DMS53 treated with DMSO at 0.1 percent for 48 hours (cell line): ENCODE data around the gene IMMP2L.
"Not testable (repeated sequence)": the region's sequence is repeated elsewhere in the genome, so short reads cannot be mapped to it uniquely, and the experiment has no call there.

Source experiments
- DNase-seq: peaks from one replicate; lab custom pipeline; 2025; ENCODE audit not compliant: unreplicated experiment; lab: John Stamatoyannopoulos, UW

Gene IMMP2L

DNA sequence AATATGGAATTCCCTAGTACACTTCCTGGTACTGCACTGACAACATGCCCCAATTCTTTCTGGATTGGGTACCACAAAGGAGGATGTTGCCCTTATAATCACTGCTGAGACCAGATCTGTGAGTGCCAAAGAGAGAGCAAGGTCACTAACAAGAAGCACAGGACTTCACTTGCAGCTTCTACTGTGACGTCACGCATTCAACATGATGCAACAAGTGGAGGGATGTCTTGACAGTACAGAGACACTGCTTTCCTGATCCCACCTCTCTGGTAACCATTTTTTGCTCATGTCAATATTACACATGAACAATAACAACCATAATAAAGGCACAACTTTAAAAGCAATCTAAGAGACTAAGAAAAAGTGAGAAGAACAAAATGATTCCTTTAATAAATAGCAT, 885.5 kb downstream of the IMMP2L start:
- DNase-seq, result no peak

DNA sequence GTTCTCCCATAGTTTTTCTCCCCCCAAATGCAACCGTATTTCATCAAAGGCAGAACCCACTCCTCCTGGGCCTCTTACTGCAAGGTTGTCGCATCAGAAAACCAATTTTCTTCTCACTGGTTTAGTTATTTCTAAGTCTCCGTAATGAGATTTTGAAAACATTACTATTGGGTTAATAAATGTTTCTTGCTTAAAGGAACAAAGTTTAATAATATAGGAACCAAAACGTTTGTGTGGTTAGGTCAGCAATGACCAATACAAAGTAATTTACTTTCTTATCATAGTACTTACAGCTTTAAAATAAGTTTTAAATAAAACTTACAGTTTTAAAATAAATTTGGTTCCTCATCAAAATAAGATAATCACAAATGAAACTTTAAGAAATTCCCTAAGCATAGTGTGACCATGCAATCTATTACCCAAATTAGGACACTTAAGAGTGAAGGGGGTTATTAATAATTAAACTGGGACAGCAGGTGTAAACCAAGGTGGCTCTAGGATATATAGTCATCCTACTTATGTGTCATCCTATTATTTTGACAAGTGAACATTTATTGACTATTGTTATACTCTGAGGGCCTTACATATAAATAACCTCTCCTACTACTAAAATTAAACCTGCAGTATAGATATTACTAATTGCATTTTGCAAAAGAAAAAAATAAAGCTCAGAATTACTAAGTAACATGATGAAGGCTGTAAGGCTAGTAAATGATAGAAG, 886.7 kb downstream of the IMMP2L start:
- peak; percentile 40 for DNase-seq

DNA sequence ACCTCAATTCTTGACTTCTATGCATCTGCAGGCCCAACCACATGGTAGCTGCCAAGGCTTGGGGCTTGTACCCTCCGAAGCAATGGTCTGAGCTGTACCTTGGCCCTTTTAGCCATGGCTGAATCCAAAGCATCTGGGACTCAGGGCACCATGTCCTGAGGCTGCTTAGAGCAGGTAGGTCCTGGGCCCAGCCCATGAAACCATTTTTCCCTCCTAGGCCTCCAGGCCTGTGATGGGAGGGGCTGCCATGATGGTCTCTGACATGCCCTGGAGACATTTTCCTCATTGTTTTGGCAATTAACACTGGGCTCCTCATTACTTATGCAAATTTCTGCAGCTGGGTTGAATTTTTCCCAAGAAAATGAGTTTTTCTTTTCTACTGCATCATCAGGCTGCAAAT, 889.1 kb downstream of the IMMP2L start:
- DNase-seq, result no peak

DNA sequence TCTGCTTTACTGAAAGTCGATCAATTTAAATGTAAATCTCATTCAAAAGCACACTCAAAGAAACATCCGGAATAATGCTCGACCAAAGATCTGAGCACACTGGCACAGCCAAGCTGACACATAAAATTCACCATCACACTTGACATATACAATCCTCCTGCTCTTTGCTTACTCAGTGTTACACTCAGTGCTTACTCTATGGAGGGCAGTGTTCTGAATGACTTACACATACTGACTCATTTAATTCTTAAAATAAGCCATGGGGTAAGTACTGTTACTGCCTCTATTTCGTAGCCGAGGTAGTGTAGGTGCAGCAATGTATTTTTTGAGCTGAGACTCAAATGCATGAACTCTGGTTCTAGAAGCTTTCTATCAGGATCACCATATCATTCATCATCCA, 892.9 kb downstream of the IMMP2L start:
- no peak for DNase-seq

DNA sequence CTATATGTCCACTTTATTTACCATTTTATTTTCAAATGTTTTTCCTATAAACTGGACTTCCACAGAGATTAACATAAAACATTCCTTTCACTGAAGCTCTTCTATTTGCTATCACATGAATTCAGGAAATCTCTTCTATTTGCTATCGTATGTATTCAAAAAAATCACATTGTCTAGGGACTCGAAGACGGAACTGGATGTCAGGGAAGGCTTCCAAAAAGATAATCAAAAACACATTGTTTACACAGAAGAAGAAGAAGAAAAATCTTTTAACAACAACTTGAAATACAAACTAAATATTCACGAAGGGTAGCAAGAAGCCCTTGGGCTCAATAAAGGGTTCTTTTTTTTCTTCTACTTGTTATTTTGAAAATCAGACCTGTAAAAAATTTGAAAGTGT, 897.5 kb downstream of the IMMP2L start:
- DNase-seq, result no peak

DNA sequence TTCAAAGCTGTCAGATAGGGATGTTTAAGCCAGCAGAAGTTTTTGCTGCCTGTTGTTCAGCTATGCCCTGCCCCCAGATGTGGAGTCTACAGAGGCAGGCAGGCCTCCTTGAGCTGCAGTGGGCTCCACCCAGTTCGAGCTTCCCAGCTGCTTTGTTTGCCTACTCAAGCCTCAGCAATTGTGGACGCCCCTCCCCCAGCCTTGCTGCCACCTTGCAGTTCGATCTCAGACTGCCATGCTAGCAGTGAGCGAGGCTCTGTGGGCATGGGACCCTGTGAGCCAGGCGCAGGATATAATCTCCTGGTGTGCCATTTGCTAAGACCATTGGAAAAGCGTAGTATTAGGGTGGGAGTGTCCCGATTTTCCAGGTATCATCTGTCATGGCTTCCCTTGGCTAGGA, 901.7 kb downstream of the IMMP2L start:
- DNase-seq, result not testable (repeated sequence)

DNA sequence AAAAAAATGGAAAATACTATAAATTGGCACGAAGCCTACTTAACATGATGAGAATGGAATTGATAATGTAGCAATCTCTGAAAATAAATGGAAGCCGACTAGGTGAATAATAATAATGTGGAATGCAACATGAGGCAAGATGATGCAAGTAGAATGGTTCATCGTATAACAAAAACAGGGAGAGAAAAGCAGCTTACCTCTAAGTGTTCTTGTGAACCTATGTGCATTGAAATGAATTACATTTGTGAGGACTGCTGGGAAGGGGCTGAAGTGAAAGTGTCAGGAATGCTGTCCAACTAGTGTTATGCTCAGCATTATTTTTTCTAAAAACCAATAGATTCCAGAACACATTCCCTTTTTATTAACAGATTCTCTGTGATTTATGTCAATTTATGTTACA, 912.0 kb downstream of the IMMP2L start:
- DNase-seq, result no peak

DNA sequence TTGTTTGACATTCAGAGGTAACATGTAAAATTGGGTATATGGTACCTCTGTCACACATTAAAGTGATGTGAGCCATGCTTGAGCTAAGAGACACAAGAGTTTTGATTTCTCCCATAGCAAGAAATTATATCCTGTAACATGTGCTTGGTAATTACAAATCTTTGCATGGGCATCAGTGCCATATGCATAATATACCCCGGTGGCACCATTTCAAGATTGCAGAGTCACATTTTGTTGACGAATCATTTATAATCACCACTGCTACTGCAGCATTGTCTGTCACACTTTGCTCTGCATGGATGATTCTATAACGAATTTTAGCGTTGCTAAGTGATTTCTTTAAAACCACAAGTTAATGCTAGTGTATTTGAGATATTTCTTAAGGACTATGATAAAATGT, 915.0 kb downstream of the IMMP2L start:
- DNase-seq, result no peak

DNA sequence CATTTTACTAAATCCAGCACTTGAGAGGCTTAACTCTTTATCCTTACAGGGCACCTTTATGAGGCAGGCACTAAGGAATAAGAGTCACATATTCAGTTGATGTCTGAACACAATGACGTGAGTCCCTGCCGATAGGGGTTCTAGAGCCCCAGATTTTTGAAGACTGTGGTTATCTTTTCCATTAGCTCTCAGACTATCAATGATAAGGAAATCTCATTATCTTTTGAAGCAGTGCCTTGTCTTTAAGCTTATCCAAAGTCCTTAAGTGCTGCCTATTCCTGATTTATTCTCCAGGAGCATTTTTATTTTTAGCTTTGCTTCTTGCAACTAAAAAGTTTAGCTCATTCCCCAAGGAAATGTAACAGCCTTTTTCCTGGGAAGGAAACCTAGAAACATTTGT, 915.5 kb downstream of the IMMP2L start:
- DNase-seq, result no peak

DNA sequence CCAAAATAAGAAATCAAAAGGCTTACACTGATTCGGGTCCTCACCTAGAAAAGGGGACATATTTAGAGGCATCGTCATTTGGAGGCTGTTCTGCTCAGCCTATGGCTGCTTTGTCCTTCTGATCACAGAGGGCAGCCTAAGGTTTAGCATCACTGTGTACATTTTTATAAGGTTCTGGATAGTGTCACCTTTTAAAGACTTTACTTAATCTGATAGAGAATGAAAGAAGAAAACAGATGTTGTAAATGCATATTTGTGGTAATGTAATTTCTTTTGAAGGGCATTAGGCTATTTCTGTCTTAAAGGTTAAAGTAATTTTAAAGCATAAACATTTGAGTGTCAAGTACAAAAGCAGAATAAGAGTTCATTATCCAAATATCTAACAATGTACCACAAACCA, 916.7 kb downstream of the IMMP2L start:
- DNase-seq, result no peak

DNA sequence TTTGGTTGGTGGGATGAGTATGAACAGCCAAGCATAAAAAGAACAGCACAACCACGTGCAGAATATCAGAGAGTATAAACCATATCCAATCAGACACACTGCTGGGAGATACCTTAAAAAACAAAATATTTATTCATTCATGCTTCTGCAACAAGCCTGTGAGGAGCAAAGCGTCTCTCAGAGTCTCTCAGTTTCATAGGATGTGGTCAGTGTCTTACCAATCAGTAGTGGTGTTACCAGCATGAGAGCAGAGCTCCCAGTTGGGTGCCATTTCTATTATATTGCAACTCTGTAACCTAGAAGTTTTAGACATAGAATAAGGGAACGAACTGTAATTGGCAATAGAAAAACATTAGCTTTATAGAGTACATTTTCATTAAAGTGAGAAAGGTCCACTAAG, 917.2 kb downstream of the IMMP2L start:
- DNase-seq, result no peak

DNA sequence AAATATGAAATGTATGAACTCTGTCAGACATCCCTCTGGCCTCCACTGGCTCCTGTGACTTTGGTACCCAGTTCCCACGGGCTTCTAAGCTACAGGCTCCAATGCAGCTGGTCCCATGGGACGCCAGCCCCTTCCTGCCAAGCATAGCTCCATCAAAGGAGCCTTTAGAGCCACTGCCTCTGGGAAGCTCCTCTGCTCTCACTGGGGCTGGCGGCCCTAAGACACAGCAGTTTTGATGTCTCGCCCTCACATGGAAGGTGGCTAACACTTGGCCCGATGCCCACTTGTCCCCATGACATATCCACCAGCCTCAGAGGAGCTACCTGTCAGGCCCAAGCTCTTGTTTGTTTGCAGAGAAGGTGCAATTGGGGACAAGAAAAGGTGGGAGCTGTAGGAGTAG, 925.0 kb downstream of the IMMP2L start:
- no peak for DNase-seq

DNA sequence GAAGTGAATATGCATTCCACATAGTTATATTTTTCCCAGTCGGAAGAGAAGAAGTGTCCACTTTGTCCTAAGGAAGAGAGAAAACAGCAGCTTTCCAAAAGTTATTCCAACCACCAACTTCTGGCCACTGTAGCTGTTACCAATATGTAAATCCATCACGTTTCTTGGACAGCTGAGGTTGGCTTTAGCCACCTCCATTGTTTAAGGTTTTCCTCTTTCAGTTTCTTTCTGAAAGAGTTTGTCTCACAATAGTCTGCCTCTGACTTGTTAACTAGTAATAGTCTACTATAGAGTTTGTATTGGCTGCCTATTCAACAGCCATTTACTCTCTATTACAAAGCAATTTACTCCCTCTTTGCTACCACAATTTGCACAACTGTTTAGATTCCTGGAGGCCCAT, 929.0 kb downstream of the IMMP2L start:
- DNase-seq, result no peak

DNA sequence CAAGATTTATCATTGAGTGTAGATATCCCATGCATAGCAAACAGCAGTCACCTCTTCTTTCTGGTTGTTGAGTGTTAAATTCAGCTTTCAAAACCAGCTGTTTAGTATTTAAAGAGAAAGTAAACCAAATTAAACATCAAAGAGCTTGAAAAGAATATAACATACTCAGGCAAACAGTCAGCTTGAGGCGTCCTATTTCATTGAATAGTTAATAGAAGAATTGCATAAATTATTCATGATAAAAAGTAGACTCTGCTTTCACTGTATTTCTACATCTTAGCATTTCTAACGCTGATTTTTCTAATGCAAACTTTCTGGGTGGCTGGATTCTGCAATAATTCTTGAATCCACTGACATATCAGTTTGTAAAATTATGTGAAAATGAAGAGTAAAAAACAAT, 935.9 kb downstream of the IMMP2L start:
- no peak for DNase-seq

DNA sequence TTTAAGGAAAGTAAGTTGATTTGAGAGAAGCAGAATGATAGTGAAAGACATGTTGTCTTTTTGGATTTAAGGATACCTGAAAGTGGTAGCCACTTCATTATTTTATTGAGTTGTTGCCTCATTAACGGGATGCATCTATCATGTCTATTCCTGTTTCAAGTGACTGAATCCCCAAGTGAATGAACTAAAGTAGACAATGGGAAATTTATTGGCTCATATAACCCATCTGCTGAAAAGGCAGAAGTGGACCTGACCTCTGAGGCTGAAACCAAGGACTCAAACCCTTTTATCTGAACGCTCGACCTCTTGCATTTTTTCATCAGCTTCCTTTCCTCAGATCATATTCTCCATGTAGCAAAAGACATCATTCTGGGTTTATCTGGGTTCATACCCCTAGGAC, 937.0 kb downstream of the IMMP2L start:
- no peak for DNase-seq

DNA sequence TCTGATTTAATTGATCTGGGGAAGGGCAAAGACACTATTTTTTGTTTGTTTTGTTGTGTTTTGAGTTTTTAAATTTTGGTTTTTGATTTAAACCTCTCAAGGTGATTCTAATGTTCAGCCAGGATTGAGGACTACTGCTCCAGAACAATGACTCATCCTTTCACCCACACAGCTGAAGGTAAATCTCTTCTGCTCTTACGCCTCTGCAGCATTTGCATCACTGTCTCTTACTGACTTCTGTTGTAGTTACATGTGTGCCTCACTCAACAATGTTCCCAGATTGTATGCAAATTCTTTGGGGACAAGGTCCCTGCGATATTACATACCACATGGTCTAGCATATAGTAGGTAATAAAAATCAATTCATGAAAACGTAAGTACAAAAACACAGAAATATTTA, 938.9 kb downstream of the IMMP2L start:
- DNase-seq, result no peak

DNA sequence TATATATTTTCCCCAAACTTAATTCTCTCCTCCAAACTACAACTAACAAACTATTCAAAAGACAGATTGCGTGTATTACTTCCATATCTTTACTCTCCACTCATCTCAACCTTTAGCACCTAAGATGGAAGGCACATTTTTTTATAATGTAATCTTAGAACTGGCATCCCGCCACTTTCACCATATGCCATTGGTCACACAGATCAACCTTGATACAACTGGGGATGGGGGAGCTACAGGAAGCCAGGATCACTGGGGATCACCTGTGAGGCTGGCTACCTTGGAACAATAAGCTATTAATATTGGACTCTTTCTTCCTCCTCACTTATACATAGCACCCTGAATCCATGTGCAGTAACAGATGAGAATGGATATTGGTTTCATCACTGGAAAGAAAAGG, 941.0 kb downstream of the IMMP2L start:
- no peak for DNase-seq

DNA sequence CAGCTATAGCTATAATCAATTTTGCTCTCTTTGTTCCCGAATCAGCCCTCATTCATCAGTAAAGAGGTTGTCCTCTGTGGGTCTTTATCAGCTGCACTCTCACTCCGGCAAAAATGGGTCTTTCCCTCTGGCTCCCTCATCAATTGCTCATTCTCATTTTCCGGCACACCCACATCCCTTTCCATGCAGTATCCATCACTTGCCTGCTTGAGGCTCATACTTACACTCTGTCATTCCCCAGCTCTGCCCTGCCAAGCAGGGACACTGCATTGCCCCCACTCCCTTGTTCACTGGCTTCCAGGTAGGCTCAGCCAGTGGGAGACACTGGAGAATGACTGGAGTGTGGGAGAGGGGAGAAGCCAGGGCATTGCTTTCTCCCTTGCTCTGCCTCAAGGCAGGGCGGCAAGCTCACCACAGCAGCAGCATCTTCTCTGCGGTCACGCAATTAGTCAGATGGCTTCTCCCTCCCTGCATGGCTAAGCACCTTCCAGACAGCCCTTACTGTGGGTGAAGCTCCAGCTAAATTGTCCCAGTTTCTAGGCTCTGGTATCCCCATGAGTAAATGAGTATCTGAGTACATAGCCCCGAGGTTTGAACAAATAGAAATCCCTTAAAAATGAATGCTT, 942.1 kb downstream of the IMMP2L start:
- no peak for DNase-seq
